GM23338 (cell line): ENCODE measurements around the gene UAP1.

ENCODE experiments used
- CREB1 ChIP-seq: fragments of 250-450 bp; sonication (Bioruptor Pico); IDR thresholded peaks from 2 replicates; pipeline ENCODE4 v1.5.0; 2020; ENCODE audit warnings: low read depth, mild to moderate bottlenecking, moderate library complexity
- CTCF ChIP-seq, 2 experiments: fragments of 200-600 bp in 1 of 2; sonication (generic) in 1 of 2; conservative IDR thresholded peaks; 2 replicates each; pipeline versions ENCODE4 v1.5.1 to v1.6.1; 2016 to 2017; ENCODE audit warnings: antibody characterized with exemption in 2 of 2, low read depth in 2 of 2, mild to moderate bottlenecking in 2 of 2, moderate library complexity in 1 of 2
- ETS1 ChIP-seq: IDR thresholded peaks from 2 replicates; pipeline ENCODE4 v1.6.1; 2016; ENCODE audit warnings: antibody characterized with exemption
- EZH2 ChIP-seq: fragments of 200-600 bp; sonication (generic); IDR thresholded peaks from one replicate; pipeline ENCODE4 v1.8.0; 2017; ENCODE audit warnings: antibody characterized with exemption, mild to moderate bottlenecking, low read depth; ENCODE audit not compliant: unreplicated experiment
- POLR2AphosphoS5 ChIP-seq: IDR thresholded peaks from 2 replicates; pipeline ENCODE4 v1.6.1; 2016; ENCODE audit warnings: antibody characterized with exemption, low read depth
- REST ChIP-seq: IDR thresholded peaks from one replicate; pipeline ENCODE4 v1.6.1; 2018; ENCODE audit warnings: antibody characterized with exemption; ENCODE audit not compliant: unreplicated experiment
- STAT1 ChIP-seq: IDR thresholded peaks from one replicate; pipeline ENCODE4 v1.6.1; 2016; ENCODE audit warnings: antibody characterized with exemption; ENCODE audit not compliant: unreplicated experiment

- TF ChIP-seq STAT1 (no peak), CTCF (conservative IDR thresholded peaks at IDR 0.05; ENCODE audit: low read depth in 2 of 2) (no peak), EZH2 (no peak), REST (no peak), POLR2AphosphoS5 (no peak), CREB1 (CRISPR knock-in tag) (no peak), ETS1 (no peak)
These were observed 10.2 kb downstream of the UAP1 start for GRCh38 chr1:162571696-162572095.
